Natural killer cell treated with Interleukin-12 subunit alpha and Interleukin-12 subunit beta and Interleukin-15 and Interleukin-18, amount 100 ng/mL, for 72 hours (primary cell): ENCODE data around the gene CEP170. TPM values are rescaled to one million over a fixed set of nuclear protein-coding genes. Genes with fewer than 3 reads are reported as not detected.
"Not testable (repeated sequence)": the region's sequence is repeated elsewhere in the genome, so short reads cannot be mapped to it uniquely, and the experiment has no call there.

Source experiments
- ATAC-seq, 2 donors: fragments of 150-1000 bp; cut with Tn5 transposase in 1 of 2; sonication (Bioruptor Pico), chemical (Tn5 transposase) in 1 of 2; 2 replicates each; pipeline ENCODE4 v1.10.0; 2021
- DNase-seq: peaks from one replicate; pipeline ENCODE4 v3.0.0; 2022; ENCODE audit warnings: low spot score
- H3K27ac Mint-ChIP-seq, 2 donors: 1 replicate in 1 of 2; 2 replicates in 1 of 2; pipeline ENCODE4 v1.8.0; 2022; ENCODE audit warnings: mixed read lengths in 2 of 2, mild to moderate bottlenecking in 1 of 2, moderate library complexity in 1 of 2
- H3K27me3 Mint-ChIP-seq, 2 donors: 1 replicate in 1 of 2; 2 replicates in 1 of 2; pipeline ENCODE4 v1.8.0; 2022; ENCODE audit warnings: mixed read lengths in 2 of 2
- H3K36me3 Mint-ChIP-seq: one replicate; pipeline ENCODE4 v1.8.0; 2022; ENCODE audit warnings: mixed read lengths
- H3K4me1 Mint-ChIP-seq, 2 donors: 1 replicate in 1 of 2; 2 replicates in 1 of 2; pipeline ENCODE4 v1.8.0; 2022; ENCODE audit warnings: low read depth in 2 of 2, mixed read lengths in 2 of 2, mild to moderate bottlenecking in 1 of 2
- H3K4me3 Mint-ChIP-seq: one replicate; pipeline ENCODE4 v1.8.0; 2022; ENCODE audit warnings: mixed read lengths
- H3K9me3 Mint-ChIP-seq: 2 replicates; pipeline ENCODE4 v1.8.0; 2022; ENCODE audit warnings: mixed read lengths
- total RNA-seq, 2 donors: library from RNA; stranded (reverse); gene quantifications; one replicate each; pipeline ENCODE4 v1.2.3, GENCODE V29; 2022

The CEP170 gene
- total RNA-seq, 2 donors from 2014 or later: 15.7 to 34.2 TPM

DNA sequence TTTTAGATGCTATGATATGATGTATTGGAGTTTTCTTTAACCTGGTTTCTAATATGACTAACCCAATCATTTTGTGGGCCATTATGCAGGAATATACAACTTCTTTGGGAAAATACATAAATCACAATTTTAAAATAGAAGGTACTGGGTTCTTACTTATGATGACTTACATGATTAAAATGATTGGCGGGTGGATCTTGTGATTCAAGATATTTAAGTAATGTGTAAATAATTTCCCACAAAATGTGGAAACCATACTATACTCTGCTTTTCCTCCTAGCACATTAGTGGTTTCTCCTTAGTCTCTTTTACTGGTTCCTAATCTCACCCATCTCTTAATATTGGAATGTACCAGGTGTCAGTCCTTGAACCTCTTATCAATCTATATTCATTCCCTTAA lies 50.7 kb downstream of the CEP170 start:
- not testable (repeated sequence) for H3K27ac Mint-ChIP-seq, H3K36me3 Mint-ChIP-seq, H3K9me3 Mint-ChIP-seq

DNA sequence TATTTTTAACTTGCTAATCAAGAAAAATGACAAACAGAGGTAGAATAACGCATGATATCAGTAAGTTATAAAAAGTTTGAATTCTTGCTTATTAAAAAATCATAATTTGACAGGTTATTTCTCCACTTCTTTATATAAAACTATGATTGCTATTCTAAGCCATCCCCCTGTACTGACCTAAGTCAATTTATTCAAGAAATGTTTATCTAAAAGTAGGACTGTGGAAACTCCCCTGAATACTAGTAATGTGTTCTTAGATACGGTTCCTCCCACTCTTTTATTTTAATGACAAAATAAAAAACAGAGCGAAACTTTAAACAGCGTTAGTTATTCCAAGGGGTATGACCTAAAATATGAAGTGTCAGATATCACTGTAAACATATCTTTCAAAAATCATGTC lies 51.9 kb downstream of the CEP170 start:
- H3K4me1 Mint-ChIP-seq, DNase-seq, H3K27me3 Mint-ChIP-seq, H3K27ac Mint-ChIP-seq, H3K9me3 Mint-ChIP-seq, ATAC-seq, H3K36me3 Mint-ChIP-seq, H3K4me3 Mint-ChIP-seq: not testable (repeated sequence)

More for the DNA sequence above, 50.7 kb downstream of the CEP170 start:
- H3K4me1 Mint-ChIP-seq, H3K27me3 Mint-ChIP-seq, DNase-seq, ATAC-seq, H3K4me3 Mint-ChIP-seq: not testable (repeated sequence)

DNA sequence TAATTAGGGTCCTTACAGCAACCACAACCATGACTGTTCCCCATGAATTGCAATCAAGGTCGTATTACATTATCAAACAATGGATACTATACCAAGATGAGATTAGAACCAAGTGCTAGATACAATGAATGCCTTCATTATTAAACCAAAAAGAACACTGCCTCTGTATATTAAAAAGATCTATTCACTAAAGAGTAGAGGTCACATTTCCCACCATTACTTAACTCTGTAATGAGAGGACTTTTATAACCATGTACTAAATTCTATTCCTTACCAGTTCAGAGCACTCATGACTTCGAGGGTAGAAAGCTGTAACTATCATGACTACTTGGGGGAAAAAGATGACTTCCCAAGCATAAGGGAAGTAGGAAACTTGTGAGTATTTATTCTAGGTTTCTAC lies 53.8 kb downstream of the CEP170 start:
- H3K9me3 Mint-ChIP-seq, H3K4me1 Mint-ChIP-seq, ATAC-seq, DNase-seq, H3K4me3 Mint-ChIP-seq, H3K27ac Mint-ChIP-seq, H3K36me3 Mint-ChIP-seq, H3K27me3 Mint-ChIP-seq: not testable (repeated sequence)

DNA sequence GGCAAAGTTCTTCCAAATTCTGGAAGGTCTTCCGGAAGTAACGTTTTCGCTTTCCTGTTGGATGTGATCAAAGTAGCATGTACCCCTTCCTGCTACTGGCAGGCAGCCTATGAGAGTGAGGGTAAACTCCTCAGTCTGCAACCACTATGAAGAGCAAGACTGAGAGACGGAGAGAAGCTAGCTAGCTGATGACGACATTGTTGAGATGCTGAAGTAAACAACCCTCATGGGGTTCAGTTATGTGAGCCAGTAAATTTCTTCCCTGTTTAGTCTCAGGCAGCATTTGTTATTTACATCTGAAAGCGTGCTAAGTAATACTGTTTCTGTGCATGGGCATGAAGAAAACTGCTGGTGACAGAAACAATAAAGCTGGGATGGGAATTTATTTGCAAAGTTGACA lies 57.6 kb downstream of the CEP170 start:
- not testable (repeated sequence) for DNase-seq, H3K4me3 Mint-ChIP-seq

DNA sequence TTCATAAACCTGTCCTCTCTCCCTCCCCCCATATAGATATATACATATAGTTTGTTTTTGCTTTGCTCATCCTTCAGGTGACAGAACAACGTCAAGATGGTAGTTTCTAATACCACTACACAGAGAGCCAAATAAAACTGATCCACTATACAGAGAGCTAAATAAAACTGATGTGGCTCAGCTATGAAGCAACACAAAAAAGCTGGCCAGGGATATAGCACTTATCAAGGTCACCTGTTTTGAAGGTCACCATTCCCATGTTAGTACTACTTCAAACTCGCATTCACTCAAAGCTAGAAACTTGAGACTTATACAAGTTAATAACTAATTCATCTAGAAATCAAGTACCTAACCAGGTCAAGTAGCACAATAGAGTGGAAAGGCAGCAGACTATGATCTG lies 61.8 kb downstream of the CEP170 start:
- H3K27me3 Mint-ChIP-seq, H3K36me3 Mint-ChIP-seq, ATAC-seq, DNase-seq, H3K27ac Mint-ChIP-seq, H3K4me1 Mint-ChIP-seq, H3K9me3 Mint-ChIP-seq, H3K4me3 Mint-ChIP-seq: not testable (repeated sequence)

More for the DNA sequence above, 57.6 kb downstream of the CEP170 start:
- H3K9me3 Mint-ChIP-seq, H3K27ac Mint-ChIP-seq, H3K36me3 Mint-ChIP-seq, ATAC-seq, H3K27me3 Mint-ChIP-seq, H3K4me1 Mint-ChIP-seq: not testable (repeated sequence)

DNA sequence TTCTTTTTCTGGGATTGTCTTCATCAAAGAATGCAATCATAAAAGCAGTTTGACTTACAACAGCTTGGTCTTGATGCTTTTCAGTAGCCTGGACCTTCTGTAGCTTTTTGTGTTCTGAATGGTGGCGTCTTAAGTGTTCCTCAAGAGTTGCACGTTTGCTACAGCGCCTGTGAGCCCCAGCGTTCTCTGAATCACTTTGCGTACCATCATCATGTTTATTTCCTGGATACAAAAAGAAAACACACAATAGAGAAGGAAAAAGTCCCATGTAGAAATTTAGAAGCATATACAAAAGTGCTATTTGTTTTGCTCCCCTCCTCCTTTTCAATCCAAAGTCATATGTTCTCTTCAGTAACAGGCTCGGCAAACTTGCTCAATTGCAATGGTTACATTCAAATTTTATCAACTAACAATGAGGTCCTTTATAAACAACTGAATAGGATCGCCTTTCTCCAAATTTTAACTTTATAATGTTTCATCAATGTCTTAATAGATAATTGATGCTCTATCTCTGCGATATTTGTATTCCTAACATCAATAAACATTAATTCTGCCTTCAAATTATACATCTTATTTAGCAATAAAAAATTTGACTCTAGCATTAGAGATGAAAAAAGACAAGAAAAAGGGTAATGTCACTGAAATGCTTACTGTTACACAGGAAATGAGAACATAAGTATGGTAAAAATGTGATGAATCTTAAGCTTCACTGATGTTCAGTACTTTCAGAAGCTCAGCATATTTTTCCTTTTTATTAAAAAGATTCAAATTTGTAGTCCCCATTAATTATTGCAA lies 68.7 kb downstream of the CEP170 start:
- H3K9me3 Mint-ChIP-seq, H3K4me3 Mint-ChIP-seq, H3K27ac Mint-ChIP-seq, H3K4me1 Mint-ChIP-seq, H3K27me3 Mint-ChIP-seq, ATAC-seq, H3K36me3 Mint-ChIP-seq, DNase-seq: not testable (repeated sequence)

DNA sequence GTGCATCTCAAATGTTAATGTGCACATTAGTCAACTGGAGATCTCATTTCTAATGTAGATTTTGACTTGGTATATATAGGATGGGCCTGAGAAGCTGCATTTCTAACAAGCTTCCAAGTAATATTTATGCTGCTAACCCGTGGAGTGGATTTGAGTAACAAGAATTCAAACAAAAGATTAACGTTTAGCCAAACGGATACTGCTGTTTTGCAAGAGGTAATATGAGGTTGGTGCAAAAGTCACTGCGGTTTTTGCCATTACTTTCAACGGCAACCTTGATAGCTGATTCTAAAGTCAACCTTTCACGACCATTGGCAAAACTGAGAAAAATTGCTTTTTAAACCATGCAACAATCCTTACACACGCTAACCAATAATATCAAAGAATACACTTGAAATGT lies 70.3 kb downstream of the CEP170 start:
- H3K9me3 Mint-ChIP-seq, H3K4me1 Mint-ChIP-seq, H3K27ac Mint-ChIP-seq, H3K27me3 Mint-ChIP-seq, H3K36me3 Mint-ChIP-seq, H3K4me3 Mint-ChIP-seq, DNase-seq, ATAC-seq: not testable (repeated sequence)

DNA sequence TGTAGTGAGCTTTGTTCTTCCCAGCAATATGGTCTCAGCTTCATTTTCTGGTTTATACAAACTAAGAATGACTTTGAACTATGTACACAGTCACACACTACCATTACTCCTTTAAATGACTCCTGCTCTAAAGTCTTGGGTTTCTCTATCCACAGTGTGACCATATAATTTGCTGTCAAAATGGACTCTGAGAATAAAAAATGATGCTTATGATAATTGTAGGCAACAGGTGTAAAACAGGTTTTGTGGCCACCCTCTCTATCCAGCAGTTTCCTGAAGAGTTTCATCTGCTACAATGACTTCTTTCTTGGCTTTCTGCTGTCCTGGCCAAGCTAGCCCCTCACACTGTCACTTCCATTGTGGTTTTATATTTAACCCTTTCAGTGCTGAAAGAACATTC lies 71.4 kb downstream of the CEP170 start:
- H3K36me3 Mint-ChIP-seq, ATAC-seq, H3K9me3 Mint-ChIP-seq, H3K27me3 Mint-ChIP-seq, H3K27ac Mint-ChIP-seq, H3K4me1 Mint-ChIP-seq, DNase-seq, H3K4me3 Mint-ChIP-seq: not testable (repeated sequence)

DNA sequence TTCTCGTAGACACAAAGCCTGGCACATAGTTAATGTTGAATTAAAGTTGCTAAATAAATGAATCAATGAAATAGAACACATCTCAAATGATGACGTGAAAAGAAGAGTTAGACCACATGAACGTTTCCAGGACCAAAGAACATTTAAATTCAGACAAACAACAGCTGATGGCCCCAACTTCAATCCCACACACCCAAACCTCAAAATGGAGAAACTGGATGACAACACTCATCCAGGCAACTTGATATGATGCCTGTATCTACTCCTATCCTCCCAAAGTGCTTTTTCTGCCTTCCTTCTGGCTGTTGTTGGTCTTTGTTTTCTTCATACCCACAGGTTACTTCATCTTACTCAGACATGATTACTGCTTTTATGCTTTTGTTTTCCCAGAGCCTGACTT lies 71.9 kb downstream of the CEP170 start:
- H3K9me3 Mint-ChIP-seq, H3K36me3 Mint-ChIP-seq, DNase-seq, H3K27me3 Mint-ChIP-seq, H3K27ac Mint-ChIP-seq, ATAC-seq, H3K4me1 Mint-ChIP-seq, H3K4me3 Mint-ChIP-seq: not testable (repeated sequence)

DNA sequence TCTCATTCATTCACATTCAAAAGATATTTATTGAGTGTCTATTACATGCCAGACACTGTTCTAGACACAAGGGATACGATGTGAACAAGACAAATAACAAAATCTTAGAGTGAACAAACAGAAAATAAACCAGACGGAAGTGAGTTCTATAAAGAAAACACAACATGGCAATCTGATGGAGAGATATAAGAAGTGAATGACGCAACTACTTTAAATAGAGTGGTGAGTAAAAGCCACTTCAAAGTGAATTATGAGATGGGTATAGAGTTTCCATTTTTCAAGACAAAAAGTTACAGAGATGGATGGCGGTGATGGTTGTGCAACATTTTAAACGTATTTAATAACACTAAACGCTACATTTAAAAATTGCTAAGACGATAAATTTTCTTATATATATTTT lies 75.4 kb downstream of the CEP170 start:
- no peaks in the 10 kb centered on the region for H3K36me3 Mint-ChIP-seq
- no peak overlapping the region for H3K27ac Mint-ChIP-seq
- no peak for ATAC-seq
- no peak for DNase-seq
- H3K4me3 Mint-ChIP-seq: no peak overlapping the region
- H3K4me1 Mint-ChIP-seq: no peaks in the 10 kb centered on the region
- no peaks in the 10 kb centered on the region for H3K9me3 Mint-ChIP-seq
- H3K27me3 Mint-ChIP-seq: no peaks in the 10 kb centered on the region

DNA sequence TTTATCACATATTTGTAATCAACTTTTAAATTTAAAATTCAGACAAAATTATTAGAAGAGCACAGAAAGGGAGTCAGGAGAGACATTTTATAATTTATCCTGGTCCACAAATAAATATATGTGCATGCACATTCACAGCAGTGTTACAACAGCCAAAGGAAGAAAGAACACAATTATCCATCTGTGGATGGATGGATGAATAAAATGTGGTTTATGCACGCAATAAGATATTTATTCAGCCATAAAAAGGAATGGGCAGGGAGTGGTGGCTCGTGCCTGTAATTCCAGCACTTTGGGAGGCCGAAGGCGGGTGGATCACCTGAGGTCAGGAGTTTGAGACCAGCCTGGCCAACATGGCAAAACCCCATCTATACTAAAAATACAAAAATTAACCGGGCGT lies 77.3 kb downstream of the CEP170 start:
- H3K4me1 Mint-ChIP-seq, H3K9me3 Mint-ChIP-seq, H3K36me3 Mint-ChIP-seq, H3K4me3 Mint-ChIP-seq, H3K27ac Mint-ChIP-seq, H3K27me3 Mint-ChIP-seq, ATAC-seq, DNase-seq: not testable (repeated sequence)

DNA sequence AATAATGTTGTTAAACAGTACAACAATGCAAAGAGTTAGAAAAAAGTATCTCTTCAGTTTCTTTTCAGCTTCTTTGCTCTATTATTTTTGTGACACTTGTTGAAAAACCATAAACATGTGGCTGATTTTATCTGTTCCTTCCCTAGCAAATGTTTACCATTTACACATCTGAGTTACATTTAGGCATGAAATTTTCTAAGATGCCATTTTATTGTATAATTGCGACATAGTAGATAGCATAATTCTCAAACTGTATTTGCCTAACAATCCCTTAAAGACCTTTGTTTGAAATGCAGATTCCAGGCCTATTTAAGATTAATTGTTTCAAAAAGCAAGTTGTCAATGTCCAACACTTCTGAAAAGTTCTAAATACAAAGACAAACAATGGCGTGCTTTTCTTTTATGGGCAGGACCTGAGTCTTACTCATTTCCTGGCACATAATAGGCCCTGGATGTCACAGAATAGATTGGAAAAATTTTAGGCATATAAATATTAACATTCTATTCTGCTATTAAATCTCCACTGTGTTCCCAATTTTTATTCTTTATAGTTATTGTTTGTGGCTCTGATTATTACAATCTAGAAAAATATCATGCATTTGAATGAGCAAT lies 81.2 kb downstream of the CEP170 start:
- H3K4me3 Mint-ChIP-seq, H3K36me3 Mint-ChIP-seq, H3K27ac Mint-ChIP-seq, DNase-seq, H3K4me1 Mint-ChIP-seq, H3K9me3 Mint-ChIP-seq, H3K27me3 Mint-ChIP-seq, ATAC-seq: not testable (repeated sequence)

DNA sequence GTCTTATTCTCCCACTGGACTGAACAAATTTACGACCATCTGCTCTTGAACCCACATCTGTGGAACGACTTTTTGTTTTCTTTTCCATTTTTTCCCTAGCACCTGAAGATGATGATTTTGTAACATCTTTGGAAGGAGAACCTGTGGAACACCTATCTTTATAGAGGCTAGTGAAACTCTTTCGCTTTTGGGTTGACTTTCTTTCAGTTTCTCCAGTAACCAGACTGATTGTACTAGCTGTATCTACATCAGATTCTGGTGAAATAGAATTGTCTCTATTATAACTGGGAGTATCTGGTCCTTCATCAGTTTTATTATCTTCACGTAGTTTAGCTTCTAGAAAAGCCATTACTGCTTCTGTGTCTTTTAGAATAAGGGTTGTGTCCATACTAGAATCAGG lies 90.2 kb downstream of the CEP170 start:
- not testable (repeated sequence) for DNase-seq, H3K27ac Mint-ChIP-seq, H3K36me3 Mint-ChIP-seq, H3K27me3 Mint-ChIP-seq, H3K4me1 Mint-ChIP-seq, H3K4me3 Mint-ChIP-seq, H3K9me3 Mint-ChIP-seq, ATAC-seq

DNA sequence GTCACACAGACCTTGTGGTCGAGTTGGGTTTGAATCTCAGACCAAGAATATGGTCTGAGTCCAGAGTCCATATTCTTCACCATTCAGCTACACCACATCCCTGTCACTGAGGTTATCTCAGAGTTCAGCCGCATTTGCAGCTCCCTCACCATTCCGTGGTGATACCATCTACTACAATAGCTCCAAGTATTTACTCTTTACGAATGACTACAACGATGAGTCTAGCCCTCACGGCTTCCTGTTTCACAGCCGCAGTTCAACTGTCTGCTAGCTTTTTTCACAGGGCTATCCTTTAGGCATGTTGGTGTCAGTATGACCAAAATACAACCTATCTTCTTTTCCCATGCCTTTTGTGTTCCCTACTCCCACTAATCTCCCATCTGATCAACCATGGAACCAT lies 104.2 kb downstream of the CEP170 start:
- not testable (repeated sequence) for H3K4me3 Mint-ChIP-seq, H3K27ac Mint-ChIP-seq, H3K4me1 Mint-ChIP-seq, H3K27me3 Mint-ChIP-seq, DNase-seq, H3K36me3 Mint-ChIP-seq, H3K9me3 Mint-ChIP-seq, ATAC-seq

DNA sequence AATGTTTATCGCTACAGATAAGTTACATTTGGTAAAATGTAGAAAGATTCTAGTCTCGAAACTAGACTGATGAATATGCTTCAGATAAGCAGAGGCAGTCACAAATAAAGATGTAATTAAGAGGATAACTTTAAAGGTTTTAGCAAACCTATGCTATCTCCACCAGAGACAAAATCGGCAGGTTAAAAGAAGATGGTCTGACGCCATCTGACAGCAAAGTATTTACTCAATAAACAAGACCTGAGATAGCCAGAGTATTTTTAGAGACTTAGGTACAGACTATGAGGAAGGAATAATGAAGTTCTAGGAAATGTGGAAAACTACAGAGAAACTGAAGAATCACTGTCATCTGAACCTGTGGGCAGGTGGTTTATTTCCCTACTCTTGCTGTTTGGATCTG lies 106.0 kb downstream of the CEP170 start:
- H3K27ac Mint-ChIP-seq, H3K4me1 Mint-ChIP-seq, H3K27me3 Mint-ChIP-seq, H3K4me3 Mint-ChIP-seq, H3K9me3 Mint-ChIP-seq, ATAC-seq, H3K36me3 Mint-ChIP-seq, DNase-seq: not testable (repeated sequence)
